Activated CD4-positive, alpha-beta T cell treated with anti-CD3 and anti-CD28 coated beads for 36 hours (primary cell): ENCODE measurements around the gene GRID1. TPM values are rescaled to one million over a fixed set of nuclear protein-coding genes. Genes with fewer than 3 reads are reported as not detected.

Experiments
- ATAC-seq: fragments of 200-7000 bp; cut with Tn5 transposase; one replicate; pipeline ENCODE4 v1.10.0; 2021; ENCODE audit warnings: mild to moderate bottlenecking, moderate library complexity
- CTCF ChIA-PET: fragments of 350-600 bp; sonication (Branson Sonifier 250); formaldehyde crosslinking; loops from one replicate; lab custom pipeline; 2021; ENCODE audit warnings: antibody characterized with exemption; lab: Charles Lee
- POLR2A ChIA-PET: fragments of 350-600 bp; sonication (Branson Sonifier 250); formaldehyde crosslinking; loops from one replicate; lab custom pipeline; 2021; ENCODE audit warnings: antibody characterized with exemption, inconsistent platforms; lab: Charles Lee
- DNase-seq: peaks from one replicate; pipeline ENCODE4 v3.0.0-alpha.2; 2020
- H3K27ac Mint-ChIP-seq: one replicate; pipeline ENCODE4 v1.8.0; 2021; ENCODE audit warnings: mixed read lengths
- H3K27me3 Mint-ChIP-seq: one replicate; pipeline ENCODE4 v1.8.0; 2021; ENCODE audit warnings: mixed read lengths
- H3K36me3 Mint-ChIP-seq: one replicate; pipeline ENCODE4 v1.8.0; 2021; ENCODE audit warnings: low read depth, mixed read lengths
- H3K4me1 Mint-ChIP-seq: one replicate; pipeline ENCODE4 v1.8.0; 2021; ENCODE audit warnings: mixed read lengths
- H3K4me3 Mint-ChIP-seq: one replicate; pipeline ENCODE4 v1.8.0; 2021; ENCODE audit warnings: mild to moderate bottlenecking, moderate library complexity, mixed read lengths
- H3K9me3 Mint-ChIP-seq: one replicate; pipeline ENCODE4 v1.8.0; 2021; ENCODE audit warnings: low read depth, mixed read lengths
- intact Hi-C, 2 experiments: fragments of 100-400 bp; cut with DNase I in 1 of 2; cut with micrococcal nuclease in 1 of 2; formaldehyde crosslinking; loops; one replicate each; pipeline versions ENCODE4 v1.14.2 to v1.15.1; 2022 to 2024; cut with DNase I, micrococcal nuclease
- total RNA-seq, 2 experiments: library from RNA; stranded (reverse); gene quantifications; one replicate each; pipeline ENCODE4 v1.2.3, GENCODE V29; 2021

The GRID1 gene
- total RNA-seq, 2 experiments from 2014 or later: not detected

DNA sequence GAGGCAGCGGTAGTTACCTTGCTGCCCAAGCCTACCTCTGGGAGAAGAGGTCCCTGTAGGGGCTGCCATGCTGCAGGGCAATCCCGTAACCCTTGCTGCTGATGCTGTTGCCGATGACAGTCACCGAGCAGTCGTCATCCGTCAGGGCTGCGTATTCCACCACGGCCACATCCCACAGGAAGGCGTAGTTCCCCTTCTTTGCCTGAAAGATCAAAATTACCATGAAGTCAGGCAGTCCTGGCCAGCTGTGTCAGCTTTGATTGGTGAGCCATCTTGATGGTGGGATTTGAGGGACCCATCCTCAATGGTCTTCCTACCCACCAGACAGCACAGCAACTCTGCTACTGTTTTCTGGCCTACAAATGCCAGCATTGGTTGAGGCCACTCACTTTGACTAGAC is 746.8 kb downstream of the GRID1 start:
- POLR2A ChIA-PET: no interaction called here
- intact Hi-C loops: no loop called here
- CTCF ChIA-PET: no interaction called here
- Mint-ChIP-seq H3K27me3 (no peaks in the 10 kb centered on the region), H3K4me3 (no peak overlapping the region), H3K9me3 (no peaks in the 10 kb centered on the region), H3K4me1 (peaks cover 8% of the 10 kb centered on the region), H3K36me3 (no peaks in the 10 kb centered on the region), H3K27ac (no peak overlapping the region)
- DNase-seq: no peak
- ATAC-seq: no peak

DNA sequence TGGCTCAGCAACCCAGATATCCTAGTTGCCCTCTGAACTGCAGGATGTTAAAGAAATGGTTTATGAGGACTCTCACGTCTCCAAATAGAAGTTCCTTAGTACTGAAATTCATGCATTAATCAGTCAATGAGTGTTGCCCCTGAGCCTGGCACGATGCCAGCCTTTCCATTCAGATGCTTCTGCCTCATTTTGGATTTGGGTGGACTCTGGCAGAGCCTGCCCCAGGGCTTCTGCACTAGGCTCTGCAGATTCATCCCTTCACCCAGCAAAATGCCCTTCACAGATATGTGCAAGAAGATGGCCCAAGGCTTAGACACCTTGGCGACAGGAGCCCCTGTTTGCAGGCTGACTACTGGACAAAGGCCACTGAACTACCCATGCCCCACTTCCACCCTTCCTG is 747.8 kb downstream of the GRID1 start:
- DNase-seq: no peak
- ChIA-PET POLR2A (no interaction called here), CTCF (no interaction called here)
- Mint-ChIP-seq H3K36me3 (no peaks in the 10 kb centered on the region), H3K27ac (no peak overlapping the region), H3K9me3 (no peaks in the 10 kb centered on the region), H3K4me3 (no peak overlapping the region), H3K4me1 (peaks cover 18% of the 10 kb centered on the region), H3K27me3 (no peaks in the 10 kb centered on the region)
- no peak for ATAC-seq
- intact Hi-C loops: no loop called here

DNA sequence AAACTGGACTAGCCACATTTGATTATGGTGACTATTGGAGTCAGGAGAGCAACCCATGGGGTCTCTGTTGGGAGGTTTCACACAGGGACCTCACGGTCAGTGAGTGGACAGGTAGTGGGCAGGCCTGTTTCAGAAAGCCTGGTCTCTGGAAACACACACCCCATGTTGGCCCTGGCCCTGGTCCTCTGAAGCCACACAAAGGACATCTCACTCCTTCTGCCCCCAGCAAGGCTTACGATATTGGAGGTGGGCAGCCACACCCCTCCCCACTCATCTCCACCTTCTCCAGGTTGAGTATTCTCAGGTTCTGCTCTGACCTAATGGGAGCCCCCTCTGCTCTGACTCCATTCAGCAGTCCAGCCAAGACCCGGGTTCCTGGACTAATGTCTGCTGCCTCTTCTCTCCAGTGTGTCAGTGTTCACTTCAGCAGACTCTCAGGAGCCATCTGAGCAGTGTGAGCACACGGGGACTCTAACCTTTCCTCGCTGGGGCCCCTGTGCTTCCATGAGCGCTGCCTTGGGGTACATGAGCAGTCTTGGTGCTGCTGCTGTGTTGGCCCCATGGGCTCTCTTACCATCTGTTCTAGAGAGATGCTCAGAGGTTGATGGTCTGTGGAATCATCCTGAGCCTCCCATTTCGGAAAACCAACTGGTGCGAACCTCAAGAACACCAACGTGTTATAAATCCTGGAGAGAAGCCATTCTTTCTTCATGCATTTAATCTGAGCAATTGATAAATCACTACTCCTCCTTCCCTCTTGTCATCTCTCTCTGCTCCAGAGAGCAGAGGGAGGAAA is 748.6 kb downstream of the GRID1 start:
- Mint-ChIP-seq H3K27me3 (no peaks in the 10 kb centered on the region), H3K36me3 (no peaks in the 10 kb centered on the region), H3K9me3 (no peaks in the 10 kb centered on the region), H3K4me1 (peaks cover 25% of the 10 kb centered on the region), H3K27ac (no peak overlapping the region), H3K4me3 (no peak overlapping the region)
- ChIA-PET CTCF (no interaction called here), POLR2A (no interaction called here)
- ATAC-seq: no peak
- intact Hi-C loops: no loop called here
- DNase-seq: no peak

DNA sequence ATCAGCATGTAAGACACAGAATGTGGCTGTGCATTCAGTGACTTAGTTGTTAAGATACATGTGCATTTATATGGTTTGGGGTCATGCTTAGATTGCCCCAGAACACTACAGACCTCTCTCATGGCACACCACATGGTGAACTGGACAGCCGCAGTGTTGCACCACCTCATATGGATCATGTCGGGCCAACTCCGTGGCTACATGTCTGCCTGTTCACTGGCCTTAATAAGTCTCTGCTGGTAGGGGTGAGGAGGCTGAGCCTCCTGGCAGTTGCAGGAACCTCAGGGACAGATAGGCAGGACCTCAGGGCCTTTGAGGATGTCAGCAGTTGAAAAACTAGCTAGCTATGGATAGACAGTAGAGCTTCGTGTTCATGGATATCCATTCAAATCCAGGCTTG is 751.0 kb downstream of the GRID1 start:
- intact Hi-C loops: no loop called here
- H3K36me3 Mint-ChIP-seq: no peaks in the 10 kb centered on the region
- ATAC-seq: no peak
- CTCF ChIA-PET: interaction anchor here (0.6 kb wide), 1 partner anchor 470 kb away, joined by 3 read pairs; no protein-coding TSS in a partner anchor
- H3K27ac Mint-ChIP-seq: no peak overlapping the region
- POLR2A ChIA-PET: no interaction called here
- no peaks in the 10 kb centered on the region for H3K27me3 Mint-ChIP-seq
- no peak for DNase-seq
- H3K9me3 Mint-ChIP-seq: no peaks in the 10 kb centered on the region
- peaks cover 47% of the 10 kb centered on the region for H3K4me1 Mint-ChIP-seq
- H3K4me3 Mint-ChIP-seq: no peak overlapping the region

DNA sequence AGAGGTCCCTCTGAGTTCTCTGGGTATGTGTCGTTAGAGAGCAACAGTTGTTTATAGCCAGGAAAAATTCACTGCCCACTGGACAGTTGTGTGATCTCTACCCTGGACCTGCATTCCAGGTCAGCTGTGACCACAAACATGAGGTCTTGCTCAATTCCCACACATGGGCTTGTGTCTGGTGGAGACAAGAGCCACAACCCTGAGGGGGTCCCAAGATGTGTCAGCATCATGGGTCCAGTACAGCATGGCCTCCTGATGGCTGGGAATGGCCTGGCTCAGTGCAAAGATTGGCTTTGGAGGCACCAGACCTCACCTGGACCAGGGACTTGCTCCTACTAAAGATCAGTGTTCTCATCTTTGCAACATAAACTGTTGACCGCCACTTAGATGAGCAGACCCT is 751.6 kb downstream of the GRID1 start:
- H3K4me3 Mint-ChIP-seq: no peak overlapping the region
- POLR2A ChIA-PET: no interaction called here
- no peaks in the 10 kb centered on the region for H3K27me3 Mint-ChIP-seq
- no peaks in the 10 kb centered on the region for H3K36me3 Mint-ChIP-seq
- intact Hi-C loops: no loop called here
- no peaks in the 10 kb centered on the region for H3K9me3 Mint-ChIP-seq
- no peak for DNase-seq
- H3K4me1 Mint-ChIP-seq: peaks cover 52% of the 10 kb centered on the region
- H3K27ac Mint-ChIP-seq: no peak overlapping the region
- ATAC-seq: no peak
- CTCF ChIA-PET: interaction anchor here (2.2 kb wide), 1 partner anchor 10 kb away, joined by 10 read pairs; no protein-coding TSS in a partner anchor

DNA sequence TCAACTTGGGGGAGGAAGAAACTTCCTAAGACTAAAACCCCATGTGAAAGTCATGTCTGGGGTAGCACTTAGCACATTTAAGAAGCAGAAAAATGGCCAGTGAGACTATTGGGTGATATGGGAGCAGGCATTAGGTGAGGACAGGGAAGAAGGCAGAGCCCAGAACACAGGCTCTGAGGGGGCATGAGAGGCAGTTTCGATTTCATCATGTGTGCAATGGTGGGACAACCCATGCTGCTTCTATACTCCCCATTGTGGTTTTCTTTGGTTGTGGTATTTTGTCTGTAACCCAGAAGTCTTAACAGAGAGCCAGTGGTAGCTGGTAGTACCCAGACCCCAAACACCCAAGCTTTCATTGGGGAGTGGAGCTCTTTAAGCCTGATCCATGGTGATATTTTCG is 752.0 kb downstream of the GRID1 start:
- Mint-ChIP-seq H3K4me3 (no peak overlapping the region), H3K27me3 (no peaks in the 10 kb centered on the region), H3K9me3 (no peaks in the 10 kb centered on the region), H3K4me1 (peaks cover 52% of the 10 kb centered on the region), H3K36me3 (no peaks in the 10 kb centered on the region), H3K27ac (no peak overlapping the region)
- ATAC-seq: no peak
- ChIA-PET POLR2A (no interaction called here), CTCF (interaction anchor here (0.6 to 2.2 kb wide), 4 partner anchors 9 to 79 kb away, joined by 3 to 10 read pairs (median 3); no protein-coding TSS in a partner anchor)
- intact Hi-C loops: no loop called here
- no peak for DNase-seq

DNA sequence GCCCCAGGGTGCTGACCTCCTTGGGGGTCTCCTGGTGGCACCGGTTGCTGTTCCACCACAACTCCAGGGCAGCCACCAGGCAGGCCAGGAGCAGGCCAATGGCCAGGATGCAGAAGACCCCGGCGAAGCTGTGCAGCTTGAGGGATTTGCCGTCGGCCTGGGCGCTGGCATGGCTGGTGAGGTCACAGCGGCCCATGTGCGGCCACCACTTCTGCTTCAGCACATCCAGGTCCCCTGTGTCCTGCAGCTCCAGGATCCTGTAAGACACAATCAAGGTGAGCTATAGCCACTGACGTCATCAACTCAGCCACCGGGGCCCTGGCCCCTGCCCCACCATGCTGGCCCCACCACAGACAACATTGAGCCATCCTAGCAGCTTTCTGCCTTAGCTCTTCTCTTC is 753.2 kb downstream of the GRID1 start:
- ATAC-seq: no peak
- POLR2A ChIA-PET: no interaction called here
- no peaks in the 10 kb centered on the region for H3K9me3 Mint-ChIP-seq
- H3K27me3 Mint-ChIP-seq: no peaks in the 10 kb centered on the region
- no peak overlapping the region for H3K27ac Mint-ChIP-seq
- H3K4me3 Mint-ChIP-seq: no peak overlapping the region
- CTCF ChIA-PET: interaction anchor here (0.9 to 2.2 kb wide), 4 partner anchors 8 to 45 kb away, joined by 3 to 10 read pairs (median 3); no protein-coding TSS in a partner anchor
- peaks cover 52% of the 10 kb centered on the region for H3K4me1 Mint-ChIP-seq
- intact Hi-C loops: loop anchor here in 1 of 2 experiments (2.0 kb wide), 1 partner anchor 57 kb away; no protein-coding TSS in a partner anchor
- no peak for DNase-seq
- no peaks in the 10 kb centered on the region for H3K36me3 Mint-ChIP-seq

DNA sequence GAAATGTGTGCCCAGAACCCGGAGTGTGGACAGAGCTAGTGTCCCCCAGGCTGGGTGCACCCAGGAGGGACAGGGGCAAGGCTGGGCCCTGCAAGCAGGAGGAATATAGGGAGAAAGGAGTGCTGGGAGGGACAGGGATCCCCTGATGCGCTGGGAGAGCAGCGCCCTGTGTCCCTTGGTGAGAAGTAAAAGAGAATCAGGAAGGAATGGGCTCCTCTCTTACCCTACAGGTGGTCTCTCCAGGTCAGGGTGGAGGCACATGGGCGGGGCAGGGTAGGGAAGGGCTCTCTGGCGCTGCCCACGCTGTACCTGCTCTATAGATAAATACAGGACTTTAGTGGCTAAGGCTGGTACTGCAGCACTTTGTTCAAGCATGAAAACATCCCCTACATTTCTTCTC is 753.8 kb downstream of the GRID1 start:
- no peaks in the 10 kb centered on the region for H3K36me3 Mint-ChIP-seq
- no peaks in the 10 kb centered on the region for H3K27me3 Mint-ChIP-seq
- intact Hi-C loops: loop anchor here in 1 of 2 experiments (2.0 kb wide), 1 partner anchor 58 kb away; no protein-coding TSS in a partner anchor
- H3K4me3 Mint-ChIP-seq: no peak overlapping the region
- POLR2A ChIA-PET: interaction anchor here (0.6 kb wide), 1 partner anchor 184 kb away, joined by 3 read pairs; no protein-coding TSS in a partner anchor
- H3K9me3 Mint-ChIP-seq: no peaks in the 10 kb centered on the region
- ATAC-seq (peak; percentile 74), DNase-seq (peak; percentile 37)
- no peak overlapping the region for H3K27ac Mint-ChIP-seq
- CTCF ChIA-PET: interaction anchor here (1.0 kb wide), 1 partner anchor 10 kb away, joined by 3 read pairs; no protein-coding TSS in a partner anchor
- H3K4me1 Mint-ChIP-seq: peaks cover 52% of the 10 kb centered on the region

DNA sequence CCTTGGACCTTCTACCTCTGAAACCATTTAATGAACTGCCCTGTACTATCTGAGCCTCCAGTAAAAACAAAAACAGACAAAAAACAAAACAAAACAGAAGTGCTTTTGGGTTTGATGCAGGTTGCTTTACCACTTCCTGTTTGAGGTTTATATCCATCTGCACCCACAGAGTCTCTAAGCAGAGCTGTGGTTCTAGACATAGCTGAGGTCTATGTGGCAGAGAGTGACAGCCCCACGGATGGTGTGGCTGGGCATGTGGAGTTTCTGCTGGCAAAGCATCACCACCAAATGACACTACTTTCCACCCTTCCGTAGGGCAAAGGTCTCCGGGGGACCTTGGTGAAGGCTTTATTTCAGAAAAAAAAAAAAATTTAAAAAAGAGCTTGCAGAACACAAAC is 754.2 kb downstream of the GRID1 start:
- DNase-seq (peak; percentile 57), ATAC-seq (peak; percentile 84)
- ChIA-PET CTCF (interaction anchor here (1.0 kb wide), 1 partner anchor 11 kb away, joined by 3 read pairs; no protein-coding TSS in a partner anchor), POLR2A (interaction anchor here (0.6 kb wide), 1 partner anchor 185 kb away, joined by 3 read pairs; no protein-coding TSS in a partner anchor)
- Mint-ChIP-seq H3K27me3 (no peaks in the 10 kb centered on the region), H3K36me3 (no peaks in the 10 kb centered on the region), H3K27ac (no peak overlapping the region), H3K4me3 (no peak overlapping the region), H3K4me1 (peaks cover 52% of the 10 kb centered on the region), H3K9me3 (no peaks in the 10 kb centered on the region)
- intact Hi-C loops: loop anchor here in 1 of 2 experiments (2.0 kb wide), 1 partner anchor 58 kb away; no protein-coding TSS in a partner anchor

DNA sequence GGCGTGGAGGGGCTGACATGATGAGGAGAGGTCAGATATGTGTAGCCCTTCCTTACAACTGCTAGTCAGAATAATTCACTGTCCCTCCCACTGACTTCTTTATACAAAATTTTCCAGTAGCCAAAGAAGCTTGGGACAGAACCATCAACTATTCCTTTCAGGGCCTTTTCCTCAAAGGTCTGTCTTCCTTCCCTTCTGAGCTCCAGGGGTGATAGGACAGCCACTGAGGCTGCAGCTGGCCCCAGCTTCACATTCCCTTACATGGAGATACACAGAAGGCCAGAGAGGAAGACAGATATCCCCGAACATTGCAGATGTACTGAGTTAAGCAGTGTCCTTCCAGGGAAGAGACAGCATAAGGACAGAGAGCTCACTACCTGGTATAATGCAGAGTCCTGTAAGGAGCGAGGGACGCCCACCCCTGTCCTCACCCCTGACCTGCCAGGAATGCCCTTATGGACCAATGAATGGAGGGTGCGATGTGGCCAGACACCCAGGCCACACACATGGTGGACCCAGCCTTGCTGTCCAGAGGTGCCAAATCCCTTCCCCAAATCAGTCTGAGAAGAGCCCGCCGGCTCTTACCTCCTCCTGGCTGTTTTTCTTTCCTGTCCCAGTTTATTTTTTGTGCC is 754.7 kb downstream of the GRID1 start:
- Mint-ChIP-seq H3K27me3 (no peaks in the 10 kb centered on the region), H3K4me1 (peaks cover 52% of the 10 kb centered on the region), H3K27ac (no peak overlapping the region), H3K9me3 (no peaks in the 10 kb centered on the region), H3K36me3 (no peaks in the 10 kb centered on the region), H3K4me3 (no peak overlapping the region)
- intact Hi-C loops: loop anchor here in 1 of 2 experiments (2.0 kb wide), 1 partner anchor 59 kb away; no protein-coding TSS in a partner anchor
- ATAC-seq (no peak), DNase-seq (no peak)
- CTCF ChIA-PET: interaction anchor here (1.0 kb wide), 1 partner anchor 11 kb away, joined by 3 read pairs; no protein-coding TSS in a partner anchor
- POLR2A ChIA-PET: no interaction called here

DNA sequence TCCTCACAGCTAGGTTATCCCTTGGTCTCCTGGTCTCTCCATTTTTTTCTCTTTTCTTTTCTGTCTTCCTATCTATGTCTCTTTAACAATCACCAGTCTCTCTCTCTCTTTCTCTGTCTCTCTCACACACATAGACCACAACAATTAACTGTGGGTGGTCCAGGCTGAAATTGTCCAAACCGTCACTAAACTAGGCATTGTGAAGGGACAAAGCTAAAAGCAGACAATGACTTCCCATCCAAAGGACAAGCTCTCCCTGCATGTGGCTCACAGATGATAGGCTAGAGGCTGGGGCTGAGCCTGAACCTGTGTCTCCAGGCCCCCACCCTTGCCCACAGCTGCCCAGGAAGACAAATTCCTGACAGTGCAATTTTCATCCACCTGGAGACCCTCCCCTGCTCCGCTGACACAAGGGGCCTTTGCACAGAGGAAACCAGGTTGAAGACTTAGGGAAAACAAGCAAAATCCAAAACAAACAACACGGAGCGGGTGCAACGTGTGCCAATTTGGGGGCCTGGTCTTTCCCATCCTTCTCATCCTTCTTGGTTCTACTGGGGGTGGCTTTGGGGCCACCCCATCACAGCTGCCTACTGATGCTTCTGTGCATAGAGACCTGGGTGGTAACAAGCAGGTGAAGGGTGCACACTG is 755.4 kb downstream of the GRID1 start:
- Mint-ChIP-seq H3K27ac (no peak overlapping the region), H3K36me3 (no peaks in the 10 kb centered on the region), H3K27me3 (no peaks in the 10 kb centered on the region), H3K9me3 (no peaks in the 10 kb centered on the region), H3K4me1 (peaks cover 49% of the 10 kb centered on the region), H3K4me3 (no peak overlapping the region)
- ChIA-PET CTCF (no interaction called here), POLR2A (no interaction called here)
- ATAC-seq (no peak), DNase-seq (no peak)
- intact Hi-C loops: no loop called here
